Ishikawa (cell line): Measurements from ENCODE around the gene FAP.

Source experiments
- EP300 ChIP-seq: IDR thresholded peaks from 2 replicates; pipeline ENCODE4 v1.6.1; 2012; ENCODE audit warnings: borderline replicate concordance
- YY1 ChIP-seq: IDR thresholded peaks from 2 replicates; pipeline ENCODE4 v1.6.1; 2012; ENCODE audit warnings: low read depth

GRCh38 chr2:162243294-162243693 is at the start of gene FAP:
- TF ChIP-seq EP300 (no peak), YY1 (no peak)
